Measurements from ENCODE around the gene ATXN2.
"Not testable (repeated sequence)": the region's sequence is repeated elsewhere in the genome, so short reads cannot be mapped to it uniquely, and the experiment has no call there.

Gene ATXN2

GRCh38 chr12:111590552-111590951 lies 8.6 kb downstream of the ATXN2 start:
- H3K4me3 Mint-ChIP-seq = no peak overlapping the region
- peak overlapping the region in 1 of 2 donors; percentile 60 for H3K27ac Mint-ChIP-seq
- ATAC-seq (replicated peaks) (no peak), DNase-seq (no peak)
- peaks cover 18% of the 10 kb centered on the region for H3K36me3 Mint-ChIP-seq (ENCODE audit: insufficient read depth)
- peaks cover 7 to 21% of the 10 kb centered on the region in 2 donors for H3K4me1 Mint-ChIP-seq (ENCODE audit: low read depth in 2 of 2)
- H3K9me3 Mint-ChIP-seq = no peaks in the 10 kb centered on the region
- no peaks in the 10 kb centered on the region for H3K27me3 Mint-ChIP-seq

- peaks cover 6 to 14% of the 10 kb centered on the region in 2 donors for H3K4me1 Mint-ChIP-seq (ENCODE audit: low read depth in 2 of 2)
- ATAC-seq (replicated peaks) = no peak
- no peak overlapping the region for H3K27ac Mint-ChIP-seq
These were observed 9.5 kb downstream of the ATXN2 start for GRCh38 chr12:111589601-111590000.

GRCh38 chr12:111588010-111588409 lies 11.1 kb downstream of the ATXN2 start:
- Mint-ChIP-seq H3K4me3 (no peak overlapping the region), H3K4me1 (ENCODE audit: low read depth in 2 of 2) (peaks cover 2 to 5% of the 10 kb centered on the region in 2 donors), H3K9me3 (no peaks in the 10 kb centered on the region), H3K27me3 (no peaks in the 10 kb centered on the region), H3K36me3 (ENCODE audit: insufficient read depth) (peaks cover 13% of the 10 kb centered on the region), H3K27ac (no peak overlapping the region)
- no peak for ATAC-seq (replicated peaks)
- DNase-seq = no peak

More at GRCh38 chr12:111589601-111590000, 9.5 kb downstream of the ATXN2 start:
- Mint-ChIP-seq H3K9me3 (no peaks in the 10 kb centered on the region), H3K36me3 (ENCODE audit: insufficient read depth) (peaks cover 15% of the 10 kb centered on the region), H3K4me3 (no peak overlapping the region), H3K27me3 (no peaks in the 10 kb centered on the region)
- DNase-seq = no peak

GRCh38 chr12:111586986-111587385 lies 12.1 kb downstream of the ATXN2 start:
- no peak for ATAC-seq (replicated peaks)
- Mint-ChIP-seq H3K4me3 (no peak overlapping the region), H3K27ac (peak overlapping the region in 1 of 2 donors; percentile 35), H3K36me3 (ENCODE audit: insufficient read depth) (peaks cover 6% of the 10 kb centered on the region), H3K9me3 (no peaks in the 10 kb centered on the region), H3K4me1 (ENCODE audit: low read depth in 2 of 2) (peaks cover 2 to 5% of the 10 kb centered on the region in 2 donors), H3K27me3 (no peaks in the 10 kb centered on the region)
- no peak for DNase-seq

- ATAC-seq (replicated peaks) (no peak), DNase-seq (no peak)
- Mint-ChIP-seq H3K36me3 (ENCODE audit: insufficient read depth) (peaks cover 12% of the 10 kb centered on the region), H3K9me3 (no peaks in the 10 kb centered on the region), H3K27me3 (no peaks in the 10 kb centered on the region), H3K27ac (no peak overlapping the region), H3K4me3 (no peak overlapping the region), H3K4me1 (ENCODE audit: low read depth in 2 of 2) (peaks cover 8 to 13% of the 10 kb centered on the region in 2 donors)
These were observed 13.4 kb downstream of the ATXN2 start for GRCh38 chr12:111585690-111586089.

GRCh38 chr12:111584959-111585358 lies 14.2 kb downstream of the ATXN2 start:
- ATAC-seq (replicated peaks) (no peak), DNase-seq (no peak)
- Mint-ChIP-seq H3K27ac (no peak overlapping the region), H3K36me3 (ENCODE audit: insufficient read depth) (peaks cover 12% of the 10 kb centered on the region), H3K9me3 (no peaks in the 10 kb centered on the region), H3K27me3 (no peaks in the 10 kb centered on the region), H3K4me1 (ENCODE audit: low read depth in 2 of 2) (peaks cover 12 to 19% of the 10 kb centered on the region in 2 donors), H3K4me3 (no peak overlapping the region)

GRCh38 chr12:111583506-111583905 lies 15.6 kb downstream of the ATXN2 start:
- ATAC-seq (replicated peaks); H3K27ac Mint-ChIP-seq; H3K4me3 Mint-ChIP-seq; H3K27me3 Mint-ChIP-seq; H3K9me3 Mint-ChIP-seq; H3K36me3 Mint-ChIP-seq (ENCODE audit: insufficient read depth); DNase-seq: not testable (repeated sequence)
- peaks cover 12 to 24% of the 10 kb centered on the region in 2 donors for H3K4me1 Mint-ChIP-seq (ENCODE audit: low read depth in 2 of 2)

GRCh38 chr12:111582133-111582747 lies 16.9 kb downstream of the ATXN2 start:
- Mint-ChIP-seq H3K4me1 (ENCODE audit: low read depth in 2 of 2) (peaks cover 13 to 29% of the 10 kb centered on the region in 2 donors), H3K9me3 (no peaks in the 10 kb centered on the region), H3K27me3 (no peaks in the 10 kb centered on the region), H3K36me3 (ENCODE audit: insufficient read depth) (peaks cover 6% of the 10 kb centered on the region), H3K27ac (peak overlapping the region; percentile 59 to 67), H3K4me3 (no peak overlapping the region)
- DNase-seq (no peak), ATAC-seq (replicated peaks) (no peak)

- Mint-ChIP-seq H3K36me3 (ENCODE audit: insufficient read depth) (peaks cover 6% of the 10 kb centered on the region), H3K4me1 (ENCODE audit: low read depth in 2 of 2) (peaks cover 13 to 26% of the 10 kb centered on the region in 2 donors), H3K27me3 (no peaks in the 10 kb centered on the region), H3K27ac (peak overlapping the region; percentile 59 to 67), H3K9me3 (no peaks in the 10 kb centered on the region), H3K4me3 (no peak overlapping the region)
- DNase-seq = no peak
- no peak for ATAC-seq (replicated peaks)
These were observed 17.5 kb downstream of the ATXN2 start for GRCh38 chr12:111581434-111582132.

- no peaks in the 10 kb centered on the region for H3K27me3 Mint-ChIP-seq
- peak overlapping the region in 1 of 2 donors; percentile 92 for H3K27ac Mint-ChIP-seq
- H3K4me3 Mint-ChIP-seq = no peak overlapping the region
- ATAC-seq (replicated peaks) = no peak
- H3K4me1 Mint-ChIP-seq (ENCODE audit: low read depth in 2 of 2) = peaks cover 13 to 25% of the 10 kb centered on the region in 2 donors
- DNase-seq = no peak
- peaks cover 6% of the 10 kb centered on the region for H3K36me3 Mint-ChIP-seq (ENCODE audit: insufficient read depth)
- H3K9me3 Mint-ChIP-seq = no peaks in the 10 kb centered on the region
These were observed 18.4 kb downstream of the ATXN2 start for GRCh38 chr12:111580737-111581136.

- DNase-seq (no peak), ATAC-seq (replicated peaks) (no peak)
- Mint-ChIP-seq H3K4me3 (no peak overlapping the region), H3K27ac (peak overlapping the region; percentile 66 to 92), H3K4me1 (ENCODE audit: low read depth in 2 of 2) (peaks cover 13 to 25% of the 10 kb centered on the region in 2 donors), H3K27me3 (no peaks in the 10 kb centered on the region), H3K36me3 (ENCODE audit: insufficient read depth) (peaks cover 6% of the 10 kb centered on the region), H3K9me3 (no peaks in the 10 kb centered on the region)
These were observed 19.0 kb downstream of the ATXN2 start for GRCh38 chr12:111580119-111580425.

GRCh38 chr12:111578971-111579340 lies 20.2 kb downstream of the ATXN2 start:
- no peak overlapping the region for H3K27ac Mint-ChIP-seq
- ATAC-seq (replicated peaks) = no peak

GRCh38 chr12:111578276-111578970 lies 20.7 kb downstream of the ATXN2 start:
- no peaks in the 10 kb centered on the region for H3K9me3 Mint-ChIP-seq
- no peak for DNase-seq
- H3K27ac Mint-ChIP-seq = peak overlapping the region in 1 of 2 donors; percentile 2
- H3K27me3 Mint-ChIP-seq = no peaks in the 10 kb centered on the region
- H3K4me1 Mint-ChIP-seq (ENCODE audit: low read depth in 2 of 2) = peaks cover 14 to 25% of the 10 kb centered on the region in 2 donors
- ATAC-seq (replicated peaks) = no peak
- peaks cover 7% of the 10 kb centered on the region for H3K36me3 Mint-ChIP-seq (ENCODE audit: insufficient read depth)
- H3K4me3 Mint-ChIP-seq = no peak overlapping the region

More at GRCh38 chr12:111578971-111579340, 20.2 kb downstream of the ATXN2 start:
- Mint-ChIP-seq H3K36me3 (ENCODE audit: insufficient read depth) (peaks cover 6% of the 10 kb centered on the region), H3K9me3 (no peaks in the 10 kb centered on the region), H3K4me3 (no peak overlapping the region), H3K4me1 (ENCODE audit: low read depth in 2 of 2) (peaks cover 13 to 25% of the 10 kb centered on the region in 2 donors), H3K27me3 (no peaks in the 10 kb centered on the region)
- no peak for DNase-seq

All from effector memory CD8-positive, alpha-beta T cell (primary cell).